ENCODE data around the gene FEN1.

- TF ChIP-seq EZH2 (IDR thresholded peaks at IDR 0.05; ENCODE audit: borderline replicate concordance) (no peak), CTCF (IDR thresholded peaks at IDR 0.05; ENCODE audit: poor library complexity) (peak; percentile 70)
These were observed 4.7 kb upstream of the FEN1 start for GRCh38 chr11:61787928-61788491.
